Adrenal gland (tissue), 5 donors: Measurements from ENCODE around the gene GPR52.

Experiments
- POLR2A ChIP-seq, 2 donors: fragments of 450-650 bp; IDR thresholded peaks; one replicate each; pipeline ENCODE4 v1.6.1; 2017; ENCODE audit warnings: antibody characterized with exemption in 2 of 2, mild to moderate bottlenecking in 2 of 2, moderate library complexity in 1 of 2
- TF ChIP-seq, protein P1 (sequence below), 6 experiments: fragments of 450-650 bp in 4 of 6; fragments of 200-600 bp in 2 of 6; sonication (generic) in 1 of 6; IDR thresholded peaks; 1 replicate in 5 of 6; 2 replicates in 1 of 6; pipeline versions ENCODE4 v1.5.1 to v1.8.0; 2016 to 2021; ENCODE audit warnings: antibody characterized with exemption in 6 of 6, mild to moderate bottlenecking in 2 of 6, moderate library complexity in 1 of 6
- donor health status: DM: no; HTN: no; CAD: no.

DNA sequence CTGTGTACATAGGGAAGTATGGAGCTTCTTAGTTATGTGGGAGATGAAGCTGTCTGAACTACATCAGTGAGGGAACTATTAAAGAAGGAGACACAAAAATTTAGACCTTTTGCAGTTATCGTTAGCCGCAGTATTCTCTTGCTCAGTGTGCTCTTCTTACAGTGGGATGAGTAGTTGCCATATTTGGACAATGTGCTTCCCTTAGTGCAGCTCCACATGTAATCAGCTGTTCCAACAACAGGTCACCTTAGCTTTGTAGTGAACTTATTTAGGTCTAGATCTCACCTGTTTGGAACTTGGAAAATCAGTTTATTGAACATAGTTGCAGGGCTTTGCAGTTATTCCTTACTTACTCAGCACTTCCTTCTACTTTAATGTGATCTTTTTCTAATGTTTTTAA is 18.1 kb downstream of the GPR52 start:
- TF ChIP-seq POLR2A (IDR thresholded peaks at IDR 0.05): no peak
- TF ChIP-seq, protein P1, sequence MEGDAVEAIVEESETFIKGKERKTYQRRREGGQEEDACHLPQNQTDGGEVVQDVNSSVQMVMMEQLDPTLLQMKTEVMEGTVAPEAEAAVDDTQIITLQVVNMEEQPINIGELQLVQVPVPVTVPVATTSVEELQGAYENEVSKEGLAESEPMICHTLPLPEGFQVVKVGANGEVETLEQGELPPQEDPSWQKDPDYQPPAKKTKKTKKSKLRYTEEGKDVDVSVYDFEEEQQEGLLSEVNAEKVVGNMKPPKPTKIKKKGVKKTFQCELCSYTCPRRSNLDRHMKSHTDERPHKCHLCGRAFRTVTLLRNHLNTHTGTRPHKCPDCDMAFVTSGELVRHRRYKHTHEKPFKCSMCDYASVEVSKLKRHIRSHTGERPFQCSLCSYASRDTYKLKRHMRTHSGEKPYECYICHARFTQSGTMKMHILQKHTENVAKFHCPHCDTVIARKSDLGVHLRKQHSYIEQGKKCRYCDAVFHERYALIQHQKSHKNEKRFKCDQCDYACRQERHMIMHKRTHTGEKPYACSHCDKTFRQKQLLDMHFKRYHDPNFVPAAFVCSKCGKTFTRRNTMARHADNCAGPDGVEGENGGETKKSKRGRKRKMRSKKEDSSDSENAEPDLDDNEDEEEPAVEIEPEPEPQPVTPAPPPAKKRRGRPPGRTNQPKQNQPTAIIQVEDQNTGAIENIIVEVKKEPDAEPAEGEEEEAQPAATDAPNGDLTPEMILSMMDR (IDR thresholded peaks at IDR 0.05): no peak
